Neutrophil (primary cell): ENCODE results near the gene POLD2.

ENCODE experiments used
- H3K27ac ChIP-seq: fragments of 200-600 bp; sonication (generic); 2 replicates; pipeline ENCODE4 v1.5.1; 2016; ENCODE audit warnings: mild to moderate bottlenecking, moderate library complexity
- H3K27me3 ChIP-seq: fragments of 200-600 bp; sonication (generic); 2 replicates; pipeline ENCODE4 v1.6.0; 2016; ENCODE audit warnings: mild to moderate bottlenecking
- H3K36me3 ChIP-seq: fragments of 200-600 bp; sonication (generic); 2 replicates; pipeline ENCODE4 v1.5.1; 2017
- H3K4me1 ChIP-seq, 2 experiments: fragments of 200-600 bp in 1 of 2; sonication (generic) in 1 of 2; 1 replicate in 1 of 2; 2 replicates in 1 of 2; pipeline versions ENCODE4 v1.5.1 to v1.6.1; 2013 to 2016; ENCODE audit warnings: low read depth in 1 of 2, low read length in 1 of 2, mild to moderate bottlenecking in 1 of 2, moderate library complexity in 1 of 2; ENCODE audit not compliant: control insufficient read depth in 1 of 2, insufficient read depth in 1 of 2
- H3K4me3 ChIP-seq, 2 experiments: fragments of 200-600 bp in 1 of 2; sonication (generic) in 1 of 2; 1 replicate in 1 of 2; 2 replicates in 1 of 2; pipeline ENCODE4 v1.5.1; 2013 to 2016; ENCODE audit warnings: low read depth in 1 of 2, low read length in 1 of 2, mild to moderate bottlenecking in 1 of 2, moderate library complexity in 1 of 2
- H3K9me3 ChIP-seq: fragments of 200-600 bp; sonication (generic); 2 replicates; pipeline ENCODE4 v1.5.1; 2016
- TF ChIP-seq, protein P1 (sequence below): fragments of 200-600 bp; sonication (generic); IDR thresholded peaks from 2 replicates; pipeline ENCODE4 v1.5.1; 2016; ENCODE audit warnings: antibody characterized with exemption

POLD2 gene

DNA sequence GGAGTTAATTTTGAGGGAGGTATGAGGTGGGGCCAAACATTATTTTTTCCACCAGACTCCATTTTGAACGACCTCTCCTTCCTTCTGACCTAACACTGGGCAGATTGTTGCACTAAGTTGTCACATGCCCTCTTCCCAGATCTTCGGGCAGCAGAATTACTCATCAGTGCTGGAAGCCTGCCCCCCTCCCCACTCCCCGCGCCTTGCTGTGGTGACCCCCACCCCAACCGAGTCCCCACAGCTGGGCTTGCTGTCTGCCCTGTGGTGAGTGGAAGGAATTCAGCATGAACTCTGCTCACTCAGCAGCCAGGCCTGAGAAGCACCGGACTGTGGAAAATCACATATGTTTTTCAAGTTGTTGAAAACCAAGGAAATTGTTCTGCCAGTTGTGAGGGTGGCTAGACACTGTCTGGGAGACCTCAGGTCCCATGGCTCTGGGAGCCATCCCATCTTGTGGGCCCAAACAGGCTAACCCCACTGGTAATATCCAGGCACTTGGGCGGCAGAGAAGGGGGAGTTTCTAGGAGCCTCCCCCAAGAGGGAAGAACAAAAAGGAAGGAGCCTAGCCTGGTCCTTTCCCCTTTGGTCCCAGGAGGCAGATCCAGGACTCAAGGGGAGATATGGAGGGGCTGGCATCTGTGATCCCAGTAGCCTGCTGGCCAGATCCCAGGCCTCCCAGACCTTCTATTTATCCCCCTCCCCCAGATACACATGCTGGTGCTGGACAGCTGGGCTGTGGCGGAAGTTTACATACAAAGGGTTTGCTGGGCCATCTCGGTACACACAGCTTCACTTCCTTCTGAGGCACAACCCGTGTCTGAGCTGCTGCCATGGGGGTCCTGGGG is 22.7 kb downstream of the POLD2 start:
- no peaks in the 10 kb centered on the region for H3K9me3 ChIP-seq
- no peak overlapping the region for H3K27ac ChIP-seq
- TF ChIP-seq, protein P1, sequence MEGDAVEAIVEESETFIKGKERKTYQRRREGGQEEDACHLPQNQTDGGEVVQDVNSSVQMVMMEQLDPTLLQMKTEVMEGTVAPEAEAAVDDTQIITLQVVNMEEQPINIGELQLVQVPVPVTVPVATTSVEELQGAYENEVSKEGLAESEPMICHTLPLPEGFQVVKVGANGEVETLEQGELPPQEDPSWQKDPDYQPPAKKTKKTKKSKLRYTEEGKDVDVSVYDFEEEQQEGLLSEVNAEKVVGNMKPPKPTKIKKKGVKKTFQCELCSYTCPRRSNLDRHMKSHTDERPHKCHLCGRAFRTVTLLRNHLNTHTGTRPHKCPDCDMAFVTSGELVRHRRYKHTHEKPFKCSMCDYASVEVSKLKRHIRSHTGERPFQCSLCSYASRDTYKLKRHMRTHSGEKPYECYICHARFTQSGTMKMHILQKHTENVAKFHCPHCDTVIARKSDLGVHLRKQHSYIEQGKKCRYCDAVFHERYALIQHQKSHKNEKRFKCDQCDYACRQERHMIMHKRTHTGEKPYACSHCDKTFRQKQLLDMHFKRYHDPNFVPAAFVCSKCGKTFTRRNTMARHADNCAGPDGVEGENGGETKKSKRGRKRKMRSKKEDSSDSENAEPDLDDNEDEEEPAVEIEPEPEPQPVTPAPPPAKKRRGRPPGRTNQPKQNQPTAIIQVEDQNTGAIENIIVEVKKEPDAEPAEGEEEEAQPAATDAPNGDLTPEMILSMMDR, result no peak
- H3K36me3 ChIP-seq, result no peaks in the 10 kb centered on the region
- peaks cover 43% of the 10 kb centered on the region for H3K27me3 ChIP-seq
- H3K4me1 ChIP-seq, result no peaks in the 10 kb centered on the region
- no peak overlapping the region for H3K4me3 ChIP-seq

DNA sequence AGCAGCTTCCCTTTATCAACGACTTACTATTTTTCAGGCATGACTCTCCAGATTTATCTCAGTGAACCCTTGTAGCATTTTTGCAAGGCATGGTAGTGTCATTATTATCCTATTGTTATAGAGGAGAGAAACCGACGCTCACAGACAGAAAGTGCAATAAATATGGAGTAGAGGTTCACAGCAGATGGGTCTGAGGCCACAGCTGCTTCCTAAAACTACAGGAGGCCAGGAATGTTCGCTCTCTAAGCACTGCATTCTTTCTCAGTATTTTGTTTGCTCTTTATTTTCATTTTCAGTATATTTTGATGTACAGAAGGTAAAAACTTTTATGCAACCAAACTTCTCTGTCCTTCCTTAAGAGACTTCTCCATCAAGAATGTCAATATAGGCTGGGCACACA is 23.7 kb downstream of the POLD2 start:
- H3K4me1 ChIP-seq, result no peaks in the 10 kb centered on the region
- no peaks in the 10 kb centered on the region for H3K9me3 ChIP-seq
- no peaks in the 10 kb centered on the region for H3K36me3 ChIP-seq
- H3K4me3 ChIP-seq, result no peak overlapping the region
- H3K27ac ChIP-seq, result no peak overlapping the region
- H3K27me3 ChIP-seq, result peaks cover 33% of the 10 kb centered on the region
- TF ChIP-seq, protein P1, result no peak

DNA sequence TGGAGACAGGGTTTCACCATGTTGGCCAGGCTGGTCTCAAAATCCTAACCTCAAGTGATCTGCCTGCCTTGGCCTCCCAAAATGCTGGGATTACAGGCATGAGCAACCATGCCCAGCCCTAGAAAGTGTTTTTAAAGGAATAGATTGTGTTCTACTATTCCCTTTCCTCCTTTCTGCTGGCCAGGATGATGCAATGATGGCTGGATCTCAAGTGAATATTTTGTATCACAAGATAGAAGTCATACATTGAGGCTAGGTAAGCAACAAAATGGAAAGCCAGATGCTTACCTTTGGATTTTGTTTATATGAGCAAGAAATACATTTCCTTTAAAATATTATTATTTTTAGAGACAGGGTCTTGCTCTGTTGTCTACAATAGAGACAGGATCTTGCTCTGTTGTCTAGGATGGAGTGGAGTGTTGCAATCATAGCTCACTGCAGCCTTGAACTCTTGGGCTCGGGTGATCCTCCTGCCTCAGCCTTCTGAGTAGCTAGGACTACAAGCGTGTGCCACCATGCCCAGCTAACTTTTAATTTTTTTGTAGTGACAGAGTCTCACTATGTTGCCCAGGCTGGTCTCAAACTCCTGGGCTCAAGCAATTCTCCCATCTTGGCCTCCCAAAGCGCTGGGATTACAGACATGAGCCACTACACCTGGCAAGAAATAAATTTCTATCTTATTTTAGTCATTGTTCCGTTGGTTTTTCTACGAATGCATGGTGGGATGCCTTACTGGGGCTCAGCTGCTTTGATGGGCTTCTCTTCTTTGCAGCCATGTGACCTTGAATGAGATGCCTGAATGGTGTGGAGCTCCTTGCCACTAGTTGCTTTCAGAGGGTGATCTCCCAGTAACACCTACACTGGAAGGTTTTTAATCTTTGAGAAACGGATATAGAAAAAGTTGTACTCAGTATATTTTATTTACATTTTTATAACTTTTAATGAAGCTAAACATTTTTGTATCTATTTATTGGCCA is 25.0 kb downstream of the POLD2 start:
- H3K27ac ChIP-seq, result no peak overlapping the region
- no peaks in the 10 kb centered on the region for H3K36me3 ChIP-seq
- peaks cover 20% of the 10 kb centered on the region for H3K27me3 ChIP-seq
- no peaks in the 10 kb centered on the region for H3K9me3 ChIP-seq
- TF ChIP-seq, protein P1, result no peak
- H3K4me3 ChIP-seq, result no peak overlapping the region
- no peaks in the 10 kb centered on the region for H3K4me1 ChIP-seq

DNA sequence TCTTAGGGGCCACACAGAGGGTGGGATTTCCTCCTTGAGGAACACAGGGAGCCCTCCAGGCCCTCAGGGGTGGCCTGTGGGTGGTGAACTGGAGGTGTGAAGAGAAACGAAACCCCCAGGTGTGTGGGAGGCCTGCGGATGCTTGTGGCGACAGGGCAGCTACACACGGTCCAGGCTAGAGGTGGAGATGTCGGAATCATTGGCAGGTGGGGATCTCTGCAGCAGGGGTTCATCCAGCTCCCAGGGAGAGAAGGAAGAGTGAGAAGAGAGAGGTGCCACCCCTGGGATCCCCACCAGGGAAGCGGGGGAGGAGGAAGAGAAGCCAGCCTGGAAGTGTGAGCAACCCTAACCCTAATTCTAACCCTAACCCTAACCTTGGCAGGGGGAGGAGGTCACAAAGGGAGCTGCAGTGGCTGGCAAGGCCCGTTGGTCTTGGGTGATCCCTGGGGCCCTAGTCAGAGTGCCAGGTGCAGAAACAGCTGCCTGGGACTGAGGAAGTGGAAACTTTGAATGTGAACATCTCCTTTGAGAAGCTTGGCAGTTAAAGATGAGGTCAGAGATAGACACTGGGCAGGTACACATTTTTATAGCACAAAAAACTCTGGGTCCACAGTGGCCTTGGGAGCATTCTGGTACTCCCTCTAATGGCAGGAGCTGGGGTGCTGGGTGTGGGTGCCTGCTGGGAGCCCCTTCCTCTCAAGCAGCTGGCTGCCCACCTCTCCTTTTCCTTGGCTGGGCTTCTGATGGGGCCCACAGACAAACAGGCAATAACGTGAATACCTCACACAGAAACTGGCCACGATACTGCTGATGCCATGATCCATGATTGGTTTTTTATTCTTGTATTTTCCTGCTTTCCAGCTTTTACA is 26.1 kb downstream of the POLD2 start:
- no peak overlapping the region for H3K4me3 ChIP-seq

More for the DNA sequence above, 26.1 kb downstream of the POLD2 start:
- Histone ChIP-seq H3K9me3 (no peaks in the 10 kb centered on the region), H3K27ac (no peak overlapping the region), H3K27me3 (peaks cover 10% of the 10 kb centered on the region), H3K36me3 (no peaks in the 10 kb centered on the region), H3K4me1 (no peaks in the 10 kb centered on the region)
- TF ChIP-seq, protein P1, result no peak
